Esophagus squamous epithelium (tissue), 5 donors: ENCODE data around the gene MIER2. TPM values are rescaled to one million over a fixed set of nuclear protein-coding genes. Genes with fewer than 3 reads are reported as not detected.

Experiments
- DNase-seq: peaks from one replicate; lab custom pipeline; 2025; lab: John Stamatoyannopoulos, UW
- H3K27ac ChIP-seq, 4 donors: fragments of 200-600 bp; sonication (generic); one replicate each; pipeline ENCODE4 v1.5.1; 2016 to 2019; ENCODE audit warnings: mild to moderate bottlenecking in 1 of 4
- H3K27me3 ChIP-seq, 4 donors: fragments of 200-600 bp; sonication (generic); 1 replicate in 3 of 4; 2 replicates in 1 of 4; pipeline versions ENCODE4 v1.5.1 to v1.6.0; 2017 to 2021; ENCODE audit warnings: antibody characterized with exemption in 1 of 4
- H3K36me3 ChIP-seq, 3 donors: fragments of 200-600 bp; sonication (generic); one replicate each; pipeline ENCODE4 v1.5.1; 2016 to 2019
- H3K4me1 ChIP-seq, 3 donors: fragments of 200-600 bp; sonication (generic); one replicate each; pipeline ENCODE4 v1.5.1; 2017 to 2019
- H3K4me3 ChIP-seq, 4 donors: fragments of 200-600 bp; sonication (generic); 1 replicate in 3 of 4; 2 replicates in 1 of 4; pipeline ENCODE4 v1.5.1; 2016 to 2019; ENCODE audit warnings: mild to moderate bottlenecking in 2 of 4, moderate library complexity in 1 of 4
- H3K9me3 ChIP-seq, 3 donors: fragments of 200-600 bp; sonication (generic); one replicate each; pipeline ENCODE4 v1.5.1; 2016 to 2019
- POLR2A ChIP-seq, 4 donors: fragments of 450-650 bp; IDR thresholded peaks; one replicate each; pipeline ENCODE4 v1.6.1; 2017; ENCODE audit warnings: antibody characterized with exemption in 4 of 4, mild to moderate bottlenecking in 4 of 4, moderate library complexity in 3 of 4
- WGBS, 2 donors: methylation state at CpG; one replicate each; pipeline ENCODE4 v1.1.5; 2018; 5-methylcytosine and 5-hydroxymethylcytosine counted together
- intact Hi-C: fragments of 100-400 bp; cut with DNase I; formaldehyde crosslinking; loops from one replicate; pipeline ENCODE4 v1.15.0; 2022
- total RNA-seq, 4 donors: library from RNA; depleted of rRNA; stranded (reverse); fragments of >200 nt; gene quantifications; one replicate each; pipeline ENCODE4 v1.1.0, GENCODE V29; 2016
- TF ChIP-seq, protein P1 (sequence below), 6 experiments: fragments of 450-650 bp in 4 of 6; fragments of 200-600 bp in 2 of 6; sonication (generic) in 2 of 6; IDR thresholded peaks; one replicate each; pipeline ENCODE4 v1.5.1; 2016 to 2019; ENCODE audit warnings: antibody characterized with exemption in 6 of 6, mild to moderate bottlenecking in 4 of 6, moderate library complexity in 4 of 6
- donor health status: DM: yes; HTN: yes; CAD: no.

MIER2 gene
- total RNA-seq, 4 donors from 2014 or later: 11.7 to 31.5 (median 14.9) TPM

DNA sequence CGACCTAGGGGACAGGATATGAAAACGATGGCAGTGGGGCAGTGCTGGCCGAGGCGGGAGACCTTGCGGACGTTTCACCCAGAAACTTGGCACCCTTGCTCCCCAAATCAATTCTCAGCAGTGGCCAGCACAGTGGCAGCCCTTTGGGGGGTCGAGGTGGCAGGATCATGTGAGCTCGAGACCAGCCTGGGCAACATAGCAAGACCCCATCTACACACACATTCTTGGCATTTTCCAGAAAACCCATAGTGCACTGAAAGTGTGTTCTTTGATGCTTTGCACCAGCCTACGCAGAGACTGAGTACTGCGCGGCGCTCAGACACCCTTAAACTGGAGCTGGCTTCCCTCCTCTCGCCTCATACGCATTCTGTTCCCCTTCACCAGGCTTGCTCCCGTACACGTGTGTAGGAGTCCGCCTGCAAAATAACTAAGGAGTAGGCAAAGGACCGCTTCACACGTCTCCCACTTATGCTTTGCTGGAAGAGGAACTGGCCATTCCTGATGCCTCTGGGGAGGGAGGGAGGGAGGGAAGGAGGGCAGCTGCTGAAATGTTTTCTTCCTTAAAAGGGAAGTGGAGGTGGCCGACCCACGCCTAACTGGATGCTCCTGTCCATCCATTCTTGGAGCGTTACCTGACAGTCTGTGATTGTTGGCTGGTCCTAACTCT, 23.5 kb upstream of the MIER2 start:
- Histone ChIP-seq H3K27ac (no peak overlapping the region), H3K4me3 (no peak overlapping the region), H3K27me3 (peaks cover 0 to 69% (median 0%) of the 10 kb centered on the region in 4 donors), H3K36me3 (no peaks in the 10 kb centered on the region), H3K9me3 (no peaks in the 10 kb centered on the region), H3K4me1 (peaks cover 0 to 16% (median 5%) of the 10 kb centered on the region in 3 donors)
- 69 to 71% methylated on average over 14 to 19 of the region's 22 CpGs for WGBS, 2 donors
- intact Hi-C loops: no loop called here
- DNase-seq: no peak
- TF ChIP-seq POLR2A (IDR thresholded peaks at IDR 0.05): no peak
- TF ChIP-seq, protein P1, sequence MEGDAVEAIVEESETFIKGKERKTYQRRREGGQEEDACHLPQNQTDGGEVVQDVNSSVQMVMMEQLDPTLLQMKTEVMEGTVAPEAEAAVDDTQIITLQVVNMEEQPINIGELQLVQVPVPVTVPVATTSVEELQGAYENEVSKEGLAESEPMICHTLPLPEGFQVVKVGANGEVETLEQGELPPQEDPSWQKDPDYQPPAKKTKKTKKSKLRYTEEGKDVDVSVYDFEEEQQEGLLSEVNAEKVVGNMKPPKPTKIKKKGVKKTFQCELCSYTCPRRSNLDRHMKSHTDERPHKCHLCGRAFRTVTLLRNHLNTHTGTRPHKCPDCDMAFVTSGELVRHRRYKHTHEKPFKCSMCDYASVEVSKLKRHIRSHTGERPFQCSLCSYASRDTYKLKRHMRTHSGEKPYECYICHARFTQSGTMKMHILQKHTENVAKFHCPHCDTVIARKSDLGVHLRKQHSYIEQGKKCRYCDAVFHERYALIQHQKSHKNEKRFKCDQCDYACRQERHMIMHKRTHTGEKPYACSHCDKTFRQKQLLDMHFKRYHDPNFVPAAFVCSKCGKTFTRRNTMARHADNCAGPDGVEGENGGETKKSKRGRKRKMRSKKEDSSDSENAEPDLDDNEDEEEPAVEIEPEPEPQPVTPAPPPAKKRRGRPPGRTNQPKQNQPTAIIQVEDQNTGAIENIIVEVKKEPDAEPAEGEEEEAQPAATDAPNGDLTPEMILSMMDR (IDR thresholded peaks at IDR 0.05): no peak

- no peaks in the 10 kb centered on the region for H3K36me3 ChIP-seq
- no peaks in the 10 kb centered on the region for H3K9me3 ChIP-seq
- intact Hi-C loops: no loop called here
- peaks cover 0 to 11% (median 4%) of the 10 kb centered on the region in 3 donors for H3K4me1 ChIP-seq
- H3K4me3 ChIP-seq: no peak overlapping the region
- no peak overlapping the region for H3K27ac ChIP-seq
- no peak for DNase-seq
- WGBS, 2 donors: 85 to 86% methylated on average over 9 to 14 of the region's 14 CpGs
- TF ChIP-seq, protein P1 (IDR thresholded peaks at IDR 0.05): no peak
- TF ChIP-seq POLR2A (IDR thresholded peaks at IDR 0.05): no peak
- peaks cover 0 to 63% (median 0%) of the 10 kb centered on the region in 4 donors for H3K27me3 ChIP-seq
Observed at GRCh38 chr19:367561-367960, 23.0 kb upstream of the MIER2 start.

DNA sequence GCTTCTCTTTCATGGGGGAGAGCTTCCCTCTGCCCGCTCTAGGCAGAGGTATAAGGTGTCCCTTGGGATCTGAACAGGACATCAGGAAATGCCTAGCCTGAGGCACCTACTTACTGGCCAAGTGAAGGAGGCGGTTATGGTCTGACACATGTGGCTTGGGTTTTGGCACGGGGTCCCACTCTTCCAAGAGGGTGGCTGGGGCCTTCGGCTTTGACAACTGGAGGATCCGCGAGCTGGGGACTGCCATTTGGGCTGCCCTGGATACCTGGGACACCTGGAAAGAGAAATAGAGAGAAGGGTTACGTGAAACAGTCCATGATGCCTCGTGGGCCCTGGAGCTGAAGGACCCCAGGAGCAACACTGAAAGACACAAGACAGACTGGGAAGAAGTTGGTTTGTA, 22.4 kb upstream of the MIER2 start:
- no peak overlapping the region for H3K4me3 ChIP-seq
- peaks cover 0 to 62% (median 0%) of the 10 kb centered on the region in 4 donors for H3K27me3 ChIP-seq
- no peak for TF ChIP-seq POLR2A (IDR thresholded peaks at IDR 0.05)
- TF ChIP-seq, protein P1 (IDR thresholded peaks at IDR 0.05): no peak
- no peaks in the 10 kb centered on the region for H3K9me3 ChIP-seq
- WGBS, 2 donors: 88 to 90% methylated on average over 5 to 6 of the region's 8 CpGs
- intact Hi-C loops: no loop called here
- H3K4me1 ChIP-seq: peaks cover 0 to 4% (median 0%) of the 10 kb centered on the region in 3 donors
- no peak for DNase-seq
- no peak overlapping the region for H3K27ac ChIP-seq
- no peaks in the 10 kb centered on the region for H3K36me3 ChIP-seq

DNA sequence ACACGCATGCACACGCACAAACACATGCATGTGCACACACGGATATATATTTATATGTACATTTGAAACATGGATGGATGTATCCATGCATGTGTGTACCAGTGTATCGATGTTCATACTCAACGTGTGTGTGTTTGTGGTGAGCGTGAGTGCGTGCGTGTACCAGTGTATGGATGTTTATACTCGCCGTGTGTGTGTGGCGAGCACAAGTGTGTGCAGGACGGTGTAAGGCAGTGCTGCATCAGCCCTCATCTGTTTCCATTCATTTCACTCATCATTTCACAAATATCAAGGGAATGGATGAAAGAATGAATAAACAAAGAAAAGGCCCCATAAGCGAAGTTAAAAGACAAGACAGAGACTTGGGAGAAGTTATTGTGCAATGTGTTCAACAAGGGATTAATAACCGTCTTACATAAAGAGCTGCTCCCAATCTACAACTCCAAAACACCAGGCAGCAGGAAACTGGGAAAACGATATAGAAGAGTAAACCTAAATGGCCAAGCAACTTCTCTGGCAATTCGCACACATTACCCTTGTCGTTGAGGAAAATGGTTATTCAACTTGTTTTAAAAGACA, 21.7 kb upstream of the MIER2 start:
- no peak overlapping the region for H3K4me3 ChIP-seq
- H3K36me3 ChIP-seq: no peaks in the 10 kb centered on the region
- H3K27me3 ChIP-seq: peaks cover 0 to 57% (median 0%) of the 10 kb centered on the region in 4 donors
- no peaks in the 10 kb centered on the region for H3K9me3 ChIP-seq
- 82 to 86% methylated on average over 17 of the region's 17 CpGs for WGBS, 2 donors
- intact Hi-C loops: no loop called here
- no peak for DNase-seq
- no peak overlapping the region for H3K27ac ChIP-seq
- H3K4me1 ChIP-seq: no peaks in the 10 kb centered on the region
- no peak for TF ChIP-seq POLR2A (IDR thresholded peaks at IDR 0.05)
- TF ChIP-seq, protein P1 (IDR thresholded peaks at IDR 0.05): no peak
